GM23338 (cell line): ENCODE results near the gene CTRB2. TPM values are rescaled to one million over a fixed set of nuclear protein-coding genes. Genes with fewer than 3 reads are reported as not detected.

Source experiments
- ATAC-seq: fragments of 200-7000 bp; cut with Tn5 transposase; 3 replicates; pipeline ENCODE4 v1.9.1; 2020
- DNase-seq: peaks from one replicate; pipeline ENCODE4 v3.0.0-alpha.2; 2015; ENCODE audit warnings: low spot score
- H2AFZ ChIP-seq: fragments of 200-600 bp; sonication (generic); 2 replicates; pipeline ENCODE4 v1.8.0; 2016; ENCODE audit warnings: antibody characterized with exemption, mild to moderate bottlenecking, moderate library complexity
- H3F3A ChIP-seq: fragments of 200-600 bp; sonication (generic); replicated peaks from 2 replicates; pipeline ENCODE4 v1.8.0; 2017; ENCODE audit warnings: antibody characterized with exemption, mixed run types, low read depth
- H3K27ac ChIP-seq: fragments of 200-600 bp; sonication (generic); 2 replicates; pipeline ENCODE4 v1.6.1; 2016; ENCODE audit warnings: low read depth
- H3K27me3 ChIP-seq: fragments of 200-600 bp; sonication (generic); 2 replicates; pipeline ENCODE4 v1.8.0; 2016; ENCODE audit warnings: mild to moderate bottlenecking, mixed run types, moderate library complexity; ENCODE audit not compliant: insufficient read depth
- H3K36me3 ChIP-seq: fragments of 200-600 bp; sonication (generic); 2 replicates; pipeline ENCODE4 v1.8.0; 2016; ENCODE audit warnings: mild to moderate bottlenecking; ENCODE audit not compliant: insufficient read depth
- H3K4me1 ChIP-seq: fragments of 200-600 bp; sonication (generic); 2 replicates; pipeline ENCODE4 v1.8.0; 2016; ENCODE audit warnings: mild to moderate bottlenecking, moderate library complexity; ENCODE audit not compliant: insufficient read depth
- H3K4me2 ChIP-seq: fragments of 200-600 bp; sonication (generic); 2 replicates; pipeline ENCODE4 v1.7.1; 2017; ENCODE audit warnings: mixed run types
- H3K4me3 ChIP-seq: fragments of 200-600 bp; sonication (generic); 2 replicates; pipeline ENCODE4 v1.6.1; 2016; ENCODE audit warnings: mixed run types
- H3K79me2 ChIP-seq: fragments of 200-600 bp; sonication (generic); replicated peaks from 2 replicates; pipeline ENCODE4 v1.8.0; 2017; ENCODE audit warnings: mild to moderate bottlenecking; ENCODE audit not compliant: insufficient read depth
- H3K9me2 ChIP-seq: fragments of 200-600 bp; sonication (generic); 2 replicates; pipeline ENCODE4 v1.8.0; 2017; ENCODE audit not compliant: insufficient read depth
- H4K20me1 ChIP-seq: fragments of 200-600 bp; sonication (generic); replicated peaks from 2 replicates; pipeline ENCODE4 v1.8.0; 2017; ENCODE audit warnings: mild to moderate bottlenecking; ENCODE audit not compliant: insufficient read depth
- H3K27ac Mint-ChIP-seq: 2 replicates; pipeline ENCODE4 v1.8.0; 2020; ENCODE audit warnings: inconsistent platforms, mild to moderate bottlenecking, moderate library complexity, mixed read lengths
- H3K27me3 Mint-ChIP-seq: 3 replicates; pipeline ENCODE4 v1.8.0; 2022; ENCODE audit warnings: low read depth, mild to moderate bottlenecking, moderate library complexity, mixed read lengths, inconsistent platforms; ENCODE audit not compliant: insufficient read depth, poor library complexity
- H3K36me3 Mint-ChIP-seq: 3 replicates; pipeline ENCODE4 v1.8.0; 2021; ENCODE audit warnings: low read depth, mild to moderate bottlenecking, inconsistent platforms, moderate library complexity, mixed read lengths
- H3K4me1 Mint-ChIP-seq: 3 replicates; pipeline ENCODE4 v1.8.0; 2020; ENCODE audit warnings: mild to moderate bottlenecking, inconsistent platforms, mixed read lengths
- H3K4me3 Mint-ChIP-seq: 3 replicates; pipeline ENCODE4 v1.8.0; 2021; ENCODE audit warnings: moderate library complexity, mild to moderate bottlenecking, inconsistent platforms, mixed read lengths
- H3K9me3 Mint-ChIP-seq: 3 replicates; pipeline ENCODE4 v1.8.0; 2020; ENCODE audit warnings: moderate library complexity, mild to moderate bottlenecking, inconsistent platforms, mixed read lengths
- CREB1 ChIP-seq: fragments of 250-450 bp; sonication (Bioruptor Pico); IDR thresholded peaks from 2 replicates; pipeline ENCODE4 v1.5.0; 2020; ENCODE audit warnings: low read depth, mild to moderate bottlenecking, moderate library complexity
- EZH2 ChIP-seq: fragments of 200-600 bp; sonication (generic); IDR thresholded peaks from one replicate; pipeline ENCODE4 v1.8.0; 2017; ENCODE audit warnings: antibody characterized with exemption, mild to moderate bottlenecking, low read depth; ENCODE audit not compliant: unreplicated experiment
- EZH2phosphoT487 ChIP-seq: fragments of 200-600 bp; sonication (generic); IDR thresholded peaks from one replicate; pipeline ENCODE4 v1.8.1; 2018; ENCODE audit warnings: antibody characterized with exemption; ENCODE audit not compliant: unreplicated experiment
- JUNB ChIP-seq: IDR thresholded peaks from one replicate; pipeline ENCODE4 v1.6.1; 2016; ENCODE audit warnings: antibody characterized with exemption; ENCODE audit not compliant: unreplicated experiment
- STAT1 ChIP-seq: IDR thresholded peaks from one replicate; pipeline ENCODE4 v1.6.1; 2016; ENCODE audit warnings: antibody characterized with exemption; ENCODE audit not compliant: unreplicated experiment
- ZNF114 ChIP-seq: fragments of 250-450 bp; sonication (Bioruptor Pico); IDR thresholded peaks from 2 replicates; pipeline ENCODE4 v1.5.0; 2020; ENCODE audit warnings: mild to moderate bottlenecking, moderate library complexity
- ZNF331 ChIP-seq: fragments of 250-450 bp; sonication (Bioruptor Pico); IDR thresholded peaks from 2 replicates; pipeline ENCODE4 v1.5.0; 2020; ENCODE audit warnings: low read depth, mild to moderate bottlenecking, moderate library complexity
- polyA plus RNA-seq: library from polyadenylated mRNA; unstranded; fragments of >200 nt; fragmentation: Nextera tagmentation; extraction: Ambion mirVana; gene quantifications from 2 replicates; pipeline ENCODE4 v1.2.1, GENCODE V29; 2016
- total RNA-seq: library from RNA; depleted of rRNA; stranded (reverse); fragments of >200 nt; shearing (Covaris generic); gene quantifications from 2 replicates; pipeline ENCODE4 v1.2.3, GENCODE V29; 2014
- TF ChIP-seq, protein P1 (sequence below): IDR thresholded peaks from 2 replicates; pipeline ENCODE4 v1.6.1; 2016; ENCODE audit warnings: antibody characterized with exemption
- TF ChIP-seq, protein P2 (sequence below): fragments of 250-450 bp; sonication (Bioruptor Pico); IDR thresholded peaks from 2 replicates; pipeline ENCODE4 v1.5.0; 2020; ENCODE audit warnings: mild to moderate bottlenecking, moderate library complexity
- TF ChIP-seq, protein P3 (sequence below): IDR thresholded peaks from one replicate; pipeline ENCODE4 v1.6.1; 2018; ENCODE audit warnings: antibody characterized with exemption; ENCODE audit not compliant: unreplicated experiment

CTRB2 gene
- total and polyA plus RNA-seq, 2 experiments from 2014 or later: not detected

DNA sequence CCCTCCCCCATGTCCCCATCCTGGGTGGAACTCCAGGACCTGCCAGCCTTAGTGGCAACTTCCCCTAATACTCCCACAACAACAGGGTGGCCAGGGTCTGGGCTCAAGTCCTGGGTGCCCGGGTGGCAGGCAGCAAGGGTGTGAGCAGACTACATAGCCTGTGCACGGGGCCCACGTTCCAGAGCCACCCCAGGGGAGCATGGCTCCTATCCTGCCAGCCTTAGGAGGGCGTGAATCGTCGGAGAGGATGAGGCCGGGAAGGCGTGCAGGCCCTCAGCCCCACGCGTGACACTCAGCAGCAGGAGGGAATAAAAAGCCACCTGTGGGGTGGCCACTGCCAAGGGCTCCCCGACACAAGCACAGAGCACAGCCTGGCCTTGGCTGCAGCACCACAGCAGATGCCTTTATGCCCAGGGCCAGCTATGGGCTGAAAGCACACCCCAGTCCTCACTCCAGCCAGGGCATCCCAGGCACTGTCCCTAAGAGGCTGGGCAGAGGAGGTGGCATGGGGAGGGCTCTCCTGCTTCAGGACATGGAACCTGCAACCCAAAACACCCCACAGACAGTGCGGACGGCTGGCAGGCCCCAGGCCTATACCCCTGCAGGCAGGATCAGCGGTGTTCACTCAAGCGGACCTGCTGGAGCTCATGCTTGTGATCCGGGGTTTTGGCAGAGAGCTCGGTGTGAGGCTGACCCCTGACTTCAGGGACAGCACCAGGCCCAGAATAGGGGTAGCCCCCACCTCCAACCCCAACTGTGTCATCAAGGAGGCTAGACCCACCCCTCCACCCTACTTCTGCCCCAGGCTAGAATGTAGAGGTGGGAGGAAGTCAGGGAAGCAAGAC is 41.8 kb upstream of the CTRB2 start:
- H3K27me3 ChIP-seq: no peaks in the 10 kb centered on the region
- peak overlapping the region; percentile 90; the same call in 1 of the 2 replicates for H3K4me3 ChIP-seq
- peaks cover 85% of the 10 kb centered on the region for H3K79me2 ChIP-seq
- peaks cover 43% of the 10 kb centered on the region for H3K27me3 Mint-ChIP-seq
- no peak for ATAC-seq
- H4K20me1 ChIP-seq: peaks cover 50% of the 10 kb centered on the region
- peak overlapping the region; percentile 86 for H3K27ac Mint-ChIP-seq
- peak overlapping the region; percentile 93 for H3K27ac ChIP-seq
- H3K4me2 ChIP-seq: peak overlapping the region; percentile 98
- H3K4me1 ChIP-seq: peaks cover 64% of the 10 kb centered on the region
- no peaks in the 10 kb centered on the region for H3K9me3 Mint-ChIP-seq
- no peak for DNase-seq
- no peaks in the 10 kb centered on the region for H3K36me3 ChIP-seq
- no peaks in the 10 kb centered on the region for H3K9me2 ChIP-seq
- H3F3A ChIP-seq: peaks cover 18% of the 10 kb centered on the region
- no peak overlapping the region for H2AFZ ChIP-seq
- no peaks in the 10 kb centered on the region; the same call in 1 of the 3 replicates for H3K36me3 Mint-ChIP-seq
- TF ChIP-seq EZH2: no peak
- TF ChIP-seq JUNB: no peak
- no peak for TF ChIP-seq ZNF114 (CRISPR knock-in tag)
- TF ChIP-seq, protein P1, sequence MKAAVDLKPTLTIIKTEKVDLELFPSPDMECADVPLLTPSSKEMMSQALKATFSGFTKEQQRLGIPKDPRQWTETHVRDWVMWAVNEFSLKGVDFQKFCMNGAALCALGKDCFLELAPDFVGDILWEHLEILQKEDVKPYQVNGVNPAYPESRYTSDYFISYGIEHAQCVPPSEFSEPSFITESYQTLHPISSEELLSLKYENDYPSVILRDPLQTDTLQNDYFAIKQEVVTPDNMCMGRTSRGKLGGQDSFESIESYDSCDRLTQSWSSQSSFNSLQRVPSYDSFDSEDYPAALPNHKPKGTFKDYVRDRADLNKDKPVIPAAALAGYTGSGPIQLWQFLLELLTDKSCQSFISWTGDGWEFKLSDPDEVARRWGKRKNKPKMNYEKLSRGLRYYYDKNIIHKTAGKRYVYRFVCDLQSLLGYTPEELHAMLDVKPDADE: no peak
- TF ChIP-seq ZNF331: no peak
- peaks cover 75% of the 10 kb centered on the region for H3K4me1 Mint-ChIP-seq
- peak overlapping the region; percentile 86; the same call in 2 of the 3 replicates for H3K4me3 Mint-ChIP-seq

DNA sequence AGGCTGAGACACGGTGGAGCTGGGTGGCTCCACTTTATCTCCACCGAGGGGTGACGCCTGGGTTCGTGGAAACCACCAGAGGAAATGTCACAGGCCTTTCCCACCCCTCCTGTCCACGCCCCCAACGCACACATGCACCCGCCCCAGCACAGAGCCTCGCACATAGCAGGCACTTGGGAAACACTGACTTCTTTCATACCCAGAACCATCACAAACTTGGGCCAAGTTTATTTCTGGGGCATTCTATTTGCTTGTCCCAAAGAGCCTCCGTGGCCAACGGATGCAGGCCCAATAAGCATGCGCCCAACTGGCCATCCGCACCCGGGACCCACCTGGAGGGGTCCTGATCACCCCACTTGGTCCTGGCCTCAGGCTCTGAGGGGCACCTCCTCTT is 41.2 kb upstream of the CTRB2 start:
- H3K27me3 Mint-ChIP-seq: peaks cover 44% of the 10 kb centered on the region
- H3K4me1 Mint-ChIP-seq: peaks cover 75% of the 10 kb centered on the region
- Histone ChIP-seq H3K27me3 (no peaks in the 10 kb centered on the region), H3K27ac (peak overlapping the region; percentile 93), H3K79me2 (peaks cover 91% of the 10 kb centered on the region), H3K36me3 (no peaks in the 10 kb centered on the region), H4K20me1 (peaks cover 56% of the 10 kb centered on the region), H3F3A (peaks cover 18% of the 10 kb centered on the region), H3K4me1 (peaks cover 62% of the 10 kb centered on the region), H2AFZ (no peak overlapping the region), H3K4me2 (peak overlapping the region; percentile 98; the same call in 1 of the 2 replicates), H3K9me2 (no peaks in the 10 kb centered on the region), H3K4me3 (no peak overlapping the region)
- no peaks in the 10 kb centered on the region for H3K9me3 Mint-ChIP-seq
- ATAC-seq (no peak), DNase-seq (no peak)
- peaks cover 5% of the 10 kb centered on the region for H3K36me3 Mint-ChIP-seq
- peak overlapping the region; percentile 86 for H3K27ac Mint-ChIP-seq
- H3K4me3 Mint-ChIP-seq: peak overlapping the region; percentile 35; the same call in 1 of the 3 replicates
- no peak for TF ChIP-seq EZH2
- no peak for TF ChIP-seq JUNB
- TF ChIP-seq, protein P2, sequence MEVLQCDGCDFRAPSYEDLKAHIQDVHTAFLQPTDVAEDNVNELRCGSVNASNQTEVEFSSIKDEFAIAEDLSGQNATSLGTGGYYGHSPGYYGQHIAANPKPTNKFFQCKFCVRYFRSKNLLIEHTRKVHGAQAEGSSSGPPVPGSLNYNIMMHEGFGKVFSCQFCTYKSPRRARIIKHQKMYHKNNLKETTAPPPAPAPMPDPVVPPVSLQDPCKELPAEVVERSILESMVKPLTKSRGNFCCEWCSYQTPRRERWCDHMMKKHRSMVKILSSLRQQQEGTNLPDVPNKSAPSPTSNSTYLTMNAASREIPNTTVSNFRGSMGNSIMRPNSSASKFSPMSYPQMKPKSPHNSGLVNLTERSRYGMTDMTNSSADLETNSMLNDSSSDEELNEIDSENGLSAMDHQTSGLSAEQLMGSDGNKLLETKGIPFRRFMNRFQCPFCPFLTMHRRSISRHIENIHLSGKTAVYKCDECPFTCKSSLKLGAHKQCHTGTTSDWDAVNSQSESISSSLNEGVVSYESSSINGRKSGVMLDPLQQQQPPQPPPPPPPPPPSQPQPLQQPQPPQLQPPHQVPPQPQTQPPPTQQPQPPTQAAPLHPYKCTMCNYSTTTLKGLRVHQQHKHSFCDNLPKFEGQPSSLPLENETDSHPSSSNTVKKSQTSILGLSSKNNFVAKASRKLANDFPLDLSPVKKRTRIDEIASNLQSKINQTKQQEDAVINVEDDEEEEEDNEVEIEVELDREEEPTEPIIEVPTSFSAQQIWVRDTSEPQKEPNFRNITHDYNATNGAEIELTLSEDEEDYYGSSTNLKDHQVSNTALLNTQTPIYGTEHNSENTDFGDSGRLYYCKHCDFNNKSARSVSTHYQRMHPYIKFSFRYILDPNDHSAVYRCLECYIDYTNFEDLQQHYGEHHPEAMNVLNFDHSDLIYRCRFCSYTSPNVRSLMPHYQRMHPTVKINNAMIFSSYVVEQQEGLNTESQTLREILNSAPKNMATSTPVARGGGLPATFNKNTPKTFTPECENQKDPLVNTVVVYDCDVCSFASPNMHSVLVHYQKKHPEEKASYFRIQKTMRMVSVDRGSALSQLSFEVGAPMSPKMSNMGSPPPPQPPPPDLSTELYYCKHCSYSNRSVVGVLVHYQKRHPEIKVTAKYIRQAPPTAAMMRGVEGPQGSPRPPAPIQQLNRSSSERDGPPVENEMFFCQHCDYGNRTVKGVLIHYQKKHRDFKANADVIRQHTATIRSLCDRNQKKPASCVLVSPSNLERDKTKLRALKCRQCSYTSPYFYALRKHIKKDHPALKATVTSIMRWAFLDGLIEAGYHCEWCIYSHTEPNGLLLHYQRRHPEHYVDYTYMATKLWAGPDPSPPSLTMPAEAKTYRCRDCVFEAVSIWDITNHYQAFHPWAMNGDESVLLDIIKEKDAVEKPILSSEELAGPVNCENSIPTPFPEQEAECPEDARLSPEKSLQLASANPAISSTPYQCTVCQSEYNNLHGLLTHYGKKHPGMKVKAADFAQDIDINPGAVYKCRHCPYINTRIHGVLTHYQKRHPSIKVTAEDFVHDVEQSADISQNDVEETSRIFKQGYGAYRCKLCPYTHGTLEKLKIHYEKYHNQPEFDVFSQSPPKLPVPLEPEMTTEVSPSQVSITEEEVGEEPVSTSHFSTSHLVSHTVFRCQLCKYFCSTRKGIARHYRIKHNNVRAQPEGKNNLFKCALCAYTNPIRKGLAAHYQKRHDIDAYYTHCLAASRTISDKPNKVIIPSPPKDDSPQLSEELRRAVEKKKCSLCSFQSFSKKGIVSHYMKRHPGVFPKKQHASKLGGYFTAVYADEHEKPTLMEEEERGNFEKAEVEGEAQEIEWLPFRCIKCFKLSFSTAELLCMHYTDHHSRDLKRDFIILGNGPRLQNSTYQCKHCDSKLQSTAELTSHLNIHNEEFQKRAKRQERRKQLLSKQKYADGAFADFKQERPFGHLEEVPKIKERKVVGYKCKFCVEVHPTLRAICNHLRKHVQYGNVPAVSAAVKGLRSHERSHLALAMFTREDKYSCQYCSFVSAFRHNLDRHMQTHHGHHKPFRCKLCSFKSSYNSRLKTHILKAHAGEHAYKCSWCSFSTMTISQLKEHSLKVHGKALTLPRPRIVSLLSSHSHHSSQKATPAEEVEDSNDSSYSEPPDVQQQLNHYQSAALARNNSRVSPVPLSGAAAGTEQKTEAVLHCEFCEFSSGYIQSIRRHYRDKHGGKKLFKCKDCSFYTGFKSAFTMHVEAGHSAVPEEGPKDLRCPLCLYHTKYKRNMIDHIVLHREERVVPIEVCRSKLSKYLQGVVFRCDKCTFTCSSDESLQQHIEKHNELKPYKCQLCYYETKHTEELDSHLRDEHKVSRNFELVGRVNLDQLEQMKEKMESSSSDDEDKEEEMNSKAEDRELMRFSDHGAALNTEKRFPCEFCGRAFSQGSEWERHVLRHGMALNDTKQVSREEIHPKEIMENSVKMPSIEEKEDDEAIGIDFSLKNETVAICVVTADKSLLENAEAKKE (CRISPR knock-in tag): no peak
- TF ChIP-seq, protein P3, sequence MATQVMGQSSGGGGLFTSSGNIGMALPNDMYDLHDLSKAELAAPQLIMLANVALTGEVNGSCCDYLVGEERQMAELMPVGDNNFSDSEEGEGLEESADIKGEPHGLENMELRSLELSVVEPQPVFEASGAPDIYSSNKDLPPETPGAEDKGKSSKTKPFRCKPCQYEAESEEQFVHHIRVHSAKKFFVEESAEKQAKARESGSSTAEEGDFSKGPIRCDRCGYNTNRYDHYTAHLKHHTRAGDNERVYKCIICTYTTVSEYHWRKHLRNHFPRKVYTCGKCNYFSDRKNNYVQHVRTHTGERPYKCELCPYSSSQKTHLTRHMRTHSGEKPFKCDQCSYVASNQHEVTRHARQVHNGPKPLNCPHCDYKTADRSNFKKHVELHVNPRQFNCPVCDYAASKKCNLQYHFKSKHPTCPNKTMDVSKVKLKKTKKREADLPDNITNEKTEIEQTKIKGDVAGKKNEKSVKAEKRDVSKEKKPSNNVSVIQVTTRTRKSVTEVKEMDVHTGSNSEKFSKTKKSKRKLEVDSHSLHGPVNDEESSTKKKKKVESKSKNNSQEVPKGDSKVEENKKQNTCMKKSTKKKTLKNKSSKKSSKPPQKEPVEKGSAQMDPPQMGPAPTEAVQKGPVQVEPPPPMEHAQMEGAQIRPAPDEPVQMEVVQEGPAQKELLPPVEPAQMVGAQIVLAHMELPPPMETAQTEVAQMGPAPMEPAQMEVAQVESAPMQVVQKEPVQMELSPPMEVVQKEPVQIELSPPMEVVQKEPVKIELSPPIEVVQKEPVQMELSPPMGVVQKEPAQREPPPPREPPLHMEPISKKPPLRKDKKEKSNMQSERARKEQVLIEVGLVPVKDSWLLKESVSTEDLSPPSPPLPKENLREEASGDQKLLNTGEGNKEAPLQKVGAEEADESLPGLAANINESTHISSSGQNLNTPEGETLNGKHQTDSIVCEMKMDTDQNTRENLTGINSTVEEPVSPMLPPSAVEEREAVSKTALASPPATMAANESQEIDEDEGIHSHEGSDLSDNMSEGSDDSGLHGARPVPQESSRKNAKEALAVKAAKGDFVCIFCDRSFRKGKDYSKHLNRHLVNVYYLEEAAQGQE: no peak
- no peak for TF ChIP-seq CREB1 (CRISPR knock-in tag)
- TF ChIP-seq STAT1: no peak
- TF ChIP-seq ZNF114 (CRISPR knock-in tag): no peak
- TF ChIP-seq EZH2phosphoT487: no peak
